Sigmoid colon (tissue), 4 donors: ENCODE data around the gene INAFM2.
A peak's percentile ranks its signal among the peaks of the same experiment; 100 is the strongest.

ENCODE experiments used
- CTCF ChIP-seq, 4 experiments: fragments of 450-650 bp in 3 of 4; fragments of 200-600 bp in 1 of 4; IDR thresholded peaks; one replicate each; pipeline ENCODE4 v1.5.1; 2016 to 2019; ENCODE audit warnings: antibody characterized with exemption in 4 of 4, mild to moderate bottlenecking in 3 of 4, moderate library complexity in 2 of 4
- EP300 ChIP-seq, 4 donors: sonication (generic); formaldehyde crosslinking; IDR thresholded peaks; one replicate each; pipeline ENCODE4 v1.6.1; 2017; ENCODE audit warnings: antibody characterized with exemption in 4 of 4
- POLR2AphosphoS5 ChIP-seq, 4 donors: sonication (generic); formaldehyde crosslinking; IDR thresholded peaks; one replicate each; pipeline ENCODE4 v1.6.1; 2017; ENCODE audit warnings: antibody characterized with exemption in 4 of 4

- peak in 1 of 4 donors; percentile 6 for TF ChIP-seq POLR2AphosphoS5 (IDR thresholded peaks at IDR 0.05)
- no peak for TF ChIP-seq CTCF (IDR thresholded peaks at IDR 0.05)
- no peak for TF ChIP-seq EP300 (IDR thresholded peaks at IDR 0.05)
These were observed 4.7 kb downstream of the INAFM2 start for GRCh38 chr15:40328176-40328575.
